ENCODE data around the gene DEF6. TPM values are rescaled to one million over a fixed set of nuclear protein-coding genes. Genes with fewer than 3 reads are reported as not detected.
"Not testable (repeated sequence)": the region's sequence is repeated elsewhere in the genome, so short reads cannot be mapped to it uniquely, and the experiment has no call there.

Gene DEF6
- total RNA-seq, 1 experiment from 2014 or later = 5.6 TPM

- not testable (repeated sequence) for H3K79me2 ChIP-seq (ENCODE audit: insufficient read depth, low read length); H3K9me3 Mint-ChIP-seq; H2BK12ac ChIP-seq (ENCODE audit: insufficient read length, low read depth, low read length); H3K9ac ChIP-seq (ENCODE audit: extremely low read depth, insufficient read length, low read length); H2AFZ ChIP-seq (ENCODE audit: low read length); H3K14ac ChIP-seq (ENCODE audit: insufficient read depth, low read length); H2BK15ac ChIP-seq (ENCODE audit: low read depth, low read length); H3K18ac ChIP-seq (ENCODE audit: insufficient read length, low read depth, low read length); H2BK120ac ChIP-seq (ENCODE audit: low read depth, low read length, poor library complexity, severe bottlenecking); H3K27ac ChIP-seq (ENCODE audit: insufficient read length, low read depth, low read length); DNase-seq; H3K79me1 ChIP-seq (ENCODE audit: insufficient read depth, low read depth, low read length, poor library complexity, severe bottlenecking); H3K27me3 ChIP-seq (ENCODE audit: insufficient read depth, low read length); H3K9me3 ChIP-seq (ENCODE audit: control insufficient read depth, low read depth, low read length); H4K20me1 ChIP-seq (ENCODE audit: control insufficient read depth, insufficient read depth, insufficient read length); H3K56ac ChIP-seq (ENCODE audit: insufficient read length, low read depth, low read length); H3K27ac Mint-ChIP-seq; H4K5ac ChIP-seq (ENCODE audit: insufficient read length, low read depth, low read length); H2AK5ac ChIP-seq (ENCODE audit: insufficient read length, low read length); H3K27me3 Mint-ChIP-seq (ENCODE audit: low read depth); H3K36me3 Mint-ChIP-seq (ENCODE audit: insufficient read depth in 1 of 3, low read depth in 3 of 3); H3K4me1 Mint-ChIP-seq; H3K4ac ChIP-seq (ENCODE audit: low read depth, low read length); H4K91ac ChIP-seq (ENCODE audit: insufficient read length, low read depth, low read length); H3K4me3 Mint-ChIP-seq; H4K8ac ChIP-seq (replicated peaks; ENCODE audit: insufficient read length, low read depth, low read length); H3K23ac ChIP-seq (ENCODE audit: insufficient read length, low read depth, low read length); H3K4me1 ChIP-seq (ENCODE audit: insufficient read depth, low read length); H3K23me2 ChIP-seq (ENCODE audit: insufficient read length, low read depth, low read length, poor library complexity, severe bottlenecking); H2BK5ac ChIP-seq (ENCODE audit: insufficient read length, low read length); H3K4me2 ChIP-seq (ENCODE audit: insufficient read depth, insufficient read length, low read length); H3T11ph ChIP-seq (ENCODE audit: low read length); H2BK20ac ChIP-seq (ENCODE audit: low read depth, low read length, poor library complexity, severe bottlenecking)
- no CpG with 5 or more reads among the region's 2 CpGs for WGBS (ENCODE audit: extremely low coverage, insufficient read length, low lambda C conversion rate)
These were observed 10.9 kb downstream of the DEF6 start for GRCh38 chr6:35308543-35308942.
